GM19468 (cell line): ENCODE measurements around the gene SLC48A1.
A peak's percentile ranks its signal among the peaks of the same experiment; 100 is the strongest.

Source experiments
- ATAC-seq: cut with Tn5 transposase; IDR thresholded peaks from one replicate; pipeline ENCODE4 v1.9.1; 2021; ENCODE audit warnings: mild to moderate bottlenecking, moderate library complexity, moderate number of reproducible peaks; ENCODE audit not compliant: unreplicated experiment; ENCODE audit errors: extremely low read depth

SLC48A1 gene

DNA sequence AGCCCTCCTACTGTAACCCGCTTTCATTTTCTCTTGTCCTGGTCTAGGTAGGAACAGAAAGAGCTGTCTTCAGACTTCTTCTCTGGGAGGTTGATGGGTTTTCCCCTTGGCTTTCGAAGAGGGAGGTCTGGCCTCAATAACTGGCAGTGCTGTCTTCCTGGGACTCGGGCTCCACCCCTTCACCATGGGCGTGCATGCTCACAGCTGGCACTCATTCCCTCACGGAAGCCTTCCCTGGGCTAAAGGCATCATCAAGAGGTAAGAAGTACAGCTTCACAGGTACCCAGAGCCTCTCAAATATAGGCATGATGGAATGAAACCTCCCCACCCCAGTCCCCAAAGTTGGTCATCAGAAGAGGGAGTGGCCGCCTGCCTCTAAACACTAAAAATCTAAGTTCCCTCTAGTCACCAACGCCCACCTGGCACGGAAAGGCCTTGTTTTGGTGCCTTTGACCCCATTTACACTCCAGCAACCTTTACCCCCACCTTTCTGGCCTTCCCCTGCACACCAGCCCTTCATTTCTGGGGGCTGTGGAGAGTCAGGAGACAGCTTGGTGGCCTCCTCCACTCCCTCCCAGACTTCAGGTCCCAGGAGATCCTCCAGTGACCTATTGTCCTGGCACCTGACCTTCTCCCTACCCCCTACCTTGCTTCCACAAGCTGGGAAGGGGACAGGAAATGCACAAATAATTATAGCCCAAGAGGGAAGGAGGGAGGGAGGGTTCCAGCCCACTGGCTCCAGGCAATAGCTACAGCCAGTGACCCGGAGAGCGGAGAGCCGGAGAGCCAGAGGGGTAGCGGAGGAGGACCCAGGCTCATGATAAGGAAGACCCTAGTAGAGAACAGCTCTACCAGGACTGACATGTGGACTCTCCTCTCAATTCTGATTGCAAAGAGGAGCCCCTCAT, 17.1 kb upstream of the SLC48A1 start:
- ATAC-seq = peak; percentile 32

DNA sequence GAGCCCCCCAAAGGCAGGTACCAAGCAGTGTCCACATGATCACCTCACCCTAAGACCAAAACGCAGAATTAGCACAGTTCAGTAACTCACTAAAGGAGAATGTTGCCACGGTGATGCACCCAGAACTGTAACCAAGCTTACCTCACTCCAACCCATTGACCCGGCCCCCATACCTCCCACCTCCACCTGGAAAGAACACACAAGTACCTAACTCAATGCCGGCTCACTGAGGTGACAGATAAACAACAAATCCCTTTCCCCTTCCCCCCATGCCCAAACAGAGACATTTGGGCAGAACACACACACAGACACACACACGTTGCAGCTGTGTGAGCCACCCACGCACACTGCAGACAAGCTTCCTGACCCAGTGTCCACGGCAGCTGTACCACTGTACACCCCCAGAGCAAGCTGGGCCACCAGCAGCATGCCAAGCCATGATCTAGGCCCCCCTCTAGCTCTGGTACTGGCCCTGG, 15.6 kb upstream of the SLC48A1 start:
- ATAC-seq = no peak

DNA sequence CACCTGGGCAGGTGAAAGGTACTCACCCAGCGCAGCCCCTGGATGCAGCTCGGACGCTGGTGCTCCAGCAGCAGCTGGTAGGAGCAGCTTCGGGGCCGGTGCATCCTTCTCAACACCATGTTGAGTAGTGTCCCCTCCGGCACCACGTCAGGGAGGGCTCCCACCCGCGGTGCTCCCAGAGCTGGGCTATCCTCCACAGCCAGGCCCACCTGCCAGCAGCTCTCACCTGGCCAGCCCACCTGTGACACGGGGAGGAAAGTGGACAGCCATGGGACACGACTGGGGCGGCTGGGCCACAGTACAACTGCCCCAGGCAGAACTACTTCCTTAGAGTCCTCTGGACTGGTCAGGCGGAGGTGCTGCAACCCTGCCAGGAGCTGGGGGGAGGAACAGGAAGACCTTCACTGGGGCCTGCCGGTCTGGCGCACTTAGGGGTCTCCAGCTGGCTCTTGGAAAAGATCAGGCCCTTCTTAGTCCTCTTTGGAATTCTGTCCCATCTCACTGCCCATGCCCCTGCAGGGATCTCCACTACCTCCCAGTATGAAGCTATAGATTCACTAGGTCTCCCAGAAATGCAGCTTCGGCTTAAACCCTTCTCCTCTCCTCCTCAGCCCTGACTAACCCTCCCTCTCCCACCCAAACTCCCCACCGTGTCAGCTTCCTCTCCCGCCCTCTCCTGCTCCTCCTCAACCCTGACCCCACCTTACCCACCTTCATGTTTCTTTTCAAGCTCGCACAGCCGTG, 15.0 kb upstream of the SLC48A1 start:
- no peak for ATAC-seq

GRCh38 chr12:47758584-47758833, 14.5 kb upstream of the SLC48A1 start:
- ATAC-seq = no peak

DNA sequence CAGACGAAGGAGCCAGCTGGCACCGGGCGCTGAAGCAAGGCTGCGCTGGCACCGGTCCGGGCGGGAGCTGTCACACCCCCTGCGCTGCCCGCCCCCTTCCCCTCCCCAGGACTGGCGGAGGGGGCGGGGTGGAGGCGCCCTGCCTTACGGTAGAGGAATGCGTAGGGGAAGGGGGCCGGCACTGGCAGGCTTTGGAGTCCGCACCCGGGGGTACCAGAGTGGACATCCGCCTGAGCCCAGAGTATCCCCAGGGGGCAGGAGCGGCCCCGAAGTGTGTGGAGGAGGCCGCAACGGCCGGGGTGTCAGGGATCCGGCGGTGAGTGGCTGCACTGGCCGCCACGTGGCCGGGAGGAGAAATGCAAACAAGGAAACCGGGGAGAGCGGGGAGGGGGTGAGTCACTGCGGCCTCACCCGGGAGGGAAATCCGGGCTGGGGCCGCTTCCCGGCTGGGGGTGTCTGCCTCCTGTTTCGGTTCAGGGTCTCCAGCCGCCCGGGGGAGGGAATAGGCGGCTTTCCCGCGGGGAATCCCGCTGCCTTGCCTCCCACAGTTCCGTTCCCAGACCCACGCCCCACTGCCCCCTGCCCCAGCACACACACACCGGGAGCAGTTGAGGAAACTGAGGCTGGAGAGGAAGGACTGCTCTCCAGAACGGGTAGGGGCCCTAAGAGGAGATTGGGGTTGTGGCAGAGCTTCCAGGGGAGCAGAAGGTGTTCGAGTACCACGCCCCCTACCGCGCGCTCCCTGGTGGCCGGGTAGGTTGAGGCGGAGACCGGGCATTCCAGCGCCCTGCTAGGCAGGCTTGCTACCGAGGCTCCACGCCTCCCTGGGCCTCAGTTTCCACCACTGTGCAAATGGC, 14.0 kb upstream of the SLC48A1 start, which contains the start of gene RAPGEF3:
Gene RAPGEF3, minus strand, starts transcription at position 47 of the 857 bp plus-strand sequence. CDS start 324 bp downstream, outside the sequence.
- ATAC-seq = peak; percentile 21

GRCh38 chr12:47762850-47763465, 10.1 kb upstream of the SLC48A1 start:
- no peak for ATAC-seq

DNA sequence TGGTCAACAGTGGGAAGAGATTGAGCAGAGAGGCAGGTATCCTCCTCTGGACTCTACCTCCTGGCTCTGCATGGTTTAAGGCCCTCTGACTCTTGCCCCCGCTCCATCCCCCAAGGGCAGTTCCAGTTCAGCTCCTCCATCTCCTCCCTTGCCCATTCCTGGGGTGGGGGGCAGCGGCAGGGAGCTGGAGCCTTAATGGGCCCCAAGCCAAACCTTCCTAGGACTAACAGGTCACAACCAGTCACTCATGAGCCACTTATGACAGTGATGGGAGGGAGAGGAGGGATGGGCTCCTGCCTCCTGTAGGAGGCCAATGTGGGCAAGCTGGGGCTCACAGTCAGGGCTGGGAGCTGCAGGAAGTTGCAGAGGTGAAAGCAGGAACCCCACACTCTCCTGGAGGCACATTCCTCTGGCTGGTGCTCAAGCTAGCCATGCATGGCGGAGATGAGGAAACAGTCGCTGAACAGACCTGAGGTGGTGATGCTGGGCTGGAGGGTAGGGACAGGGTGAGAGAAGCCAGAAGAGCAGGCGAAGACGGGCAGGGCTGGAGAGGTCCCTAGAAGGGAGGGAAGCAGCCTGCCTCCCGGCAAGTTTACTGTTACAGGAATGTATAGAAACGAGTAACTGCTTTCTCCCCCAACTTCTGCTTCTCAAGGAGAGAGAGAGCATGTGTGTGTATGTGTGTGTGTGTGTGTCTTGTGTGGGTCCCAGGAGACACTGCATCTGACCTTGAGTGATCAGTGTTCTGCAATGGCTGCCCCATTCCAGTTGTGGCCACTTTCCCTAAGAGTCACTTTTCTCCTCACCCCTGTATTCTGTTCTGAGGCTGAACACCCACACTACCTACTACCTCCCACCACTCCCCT, 9.3 kb upstream of the SLC48A1 start:
- ATAC-seq = no peak

- ATAC-seq = no peak
Observed at GRCh38 chr12:47766502-47767215, 6.4 kb upstream of the SLC48A1 start.

GRCh38 chr12:47767216-47767724, 5.8 kb upstream of the SLC48A1 start:
- ATAC-seq = no peak

- ATAC-seq = no peak
Observed at GRCh38 chr12:47768323-47768811, 4.7 kb upstream of the SLC48A1 start.

DNA sequence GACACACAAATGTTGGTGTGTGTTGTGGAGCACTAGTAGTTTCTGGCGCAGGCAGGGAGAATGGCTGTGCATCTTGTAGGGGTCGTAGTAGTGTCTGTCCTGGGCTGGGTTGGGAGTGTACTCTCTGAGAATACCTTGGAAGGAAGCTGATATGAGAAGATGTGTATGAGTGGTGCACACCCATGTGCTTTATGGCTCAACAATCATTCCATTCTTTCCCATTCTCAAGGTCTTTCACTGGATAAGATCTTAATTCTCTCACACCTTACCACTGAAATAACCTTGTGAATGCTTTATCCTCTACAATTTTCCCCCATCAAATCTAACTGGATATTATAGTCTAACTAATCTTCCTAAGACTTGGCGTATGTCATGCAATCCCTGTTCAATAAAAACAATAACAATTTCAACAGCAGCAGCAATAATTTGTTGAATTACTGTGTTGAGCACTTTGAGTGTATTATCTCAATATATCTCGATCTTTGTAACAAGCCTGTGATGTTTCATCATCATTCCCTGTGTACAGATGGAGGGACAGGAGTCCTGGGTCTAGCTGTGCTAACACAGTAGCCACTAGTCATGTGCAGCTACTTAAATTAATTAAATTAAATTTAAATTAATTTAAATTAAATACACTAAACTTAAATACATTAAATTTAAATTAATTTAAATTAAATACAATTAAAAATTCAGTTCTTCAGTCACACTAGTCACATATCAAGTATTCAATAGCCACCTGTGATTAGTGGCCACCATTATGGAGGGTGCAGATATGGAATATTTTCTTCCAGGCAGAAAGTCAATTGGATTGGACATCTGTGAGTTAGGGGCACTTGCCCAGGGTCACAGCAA, 3.6 kb upstream of the SLC48A1 start:
- no peak for ATAC-seq

DNA sequence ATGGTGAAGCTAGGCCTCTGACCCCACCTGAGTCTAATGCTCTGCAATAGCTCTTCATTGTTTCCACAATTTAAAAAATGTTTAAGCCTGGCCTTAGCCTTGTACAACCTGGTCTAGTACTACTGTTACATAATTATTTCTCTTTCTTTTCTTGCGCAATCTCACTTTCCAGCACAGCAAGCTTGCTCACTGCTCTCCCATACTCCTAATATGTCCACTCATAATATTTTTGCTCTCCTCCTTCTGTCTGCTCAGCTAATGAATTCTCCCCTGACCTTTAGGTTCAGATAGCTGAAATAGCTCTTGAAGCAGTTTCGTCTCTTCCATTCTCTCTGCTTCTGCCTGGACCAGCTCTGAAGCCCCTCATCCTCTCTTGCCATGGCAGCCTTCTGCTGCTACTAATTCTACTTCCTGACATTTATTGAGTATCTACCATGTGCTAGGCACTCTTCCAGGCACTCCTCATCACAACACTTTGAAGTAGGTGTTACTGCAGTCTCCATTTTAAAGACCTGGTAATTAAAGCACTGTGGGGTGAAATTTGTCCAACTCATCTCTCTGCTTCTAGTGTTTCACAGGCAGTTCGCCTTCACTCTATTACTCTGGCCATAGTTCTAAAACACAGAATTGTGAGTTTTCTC, 2.8 kb upstream of the SLC48A1 start:
- no peak for ATAC-seq

GRCh38 chr12:47771304-47771703, 1.7 kb upstream of the SLC48A1 start:
- ATAC-seq = no peak

DNA sequence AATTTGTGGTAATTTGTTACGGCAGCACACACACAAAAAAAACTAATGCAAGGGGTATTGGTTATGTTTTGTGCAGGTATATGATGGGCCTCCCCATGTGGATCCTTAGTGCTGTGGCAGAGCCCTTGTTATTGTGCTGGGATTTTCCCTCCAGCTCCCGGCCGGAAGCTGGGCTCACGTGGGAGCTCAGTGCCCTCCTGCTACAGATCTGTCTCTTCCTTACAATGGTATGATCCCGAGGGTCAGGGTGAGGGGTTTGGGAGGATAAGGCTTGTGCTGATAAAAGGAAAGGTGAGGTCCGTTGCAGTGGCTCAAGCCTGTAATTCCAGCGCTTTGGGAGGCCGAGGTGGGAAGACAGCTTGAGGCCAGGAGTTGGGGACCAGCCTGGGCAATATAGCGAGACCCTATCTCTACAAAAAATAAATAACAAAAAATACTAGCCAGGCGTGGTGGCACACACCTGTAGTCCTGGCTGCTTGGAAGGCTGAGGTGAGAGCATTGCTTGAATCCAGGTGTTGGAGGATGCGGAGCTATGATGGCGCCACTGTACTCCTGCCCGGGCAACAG, 861 bp upstream of the SLC48A1 start:
- no peak for ATAC-seq

- ATAC-seq = no peak
Observed at GRCh38 chr12:47772738-47773061, 338 bp upstream of the SLC48A1 start.

DNA sequence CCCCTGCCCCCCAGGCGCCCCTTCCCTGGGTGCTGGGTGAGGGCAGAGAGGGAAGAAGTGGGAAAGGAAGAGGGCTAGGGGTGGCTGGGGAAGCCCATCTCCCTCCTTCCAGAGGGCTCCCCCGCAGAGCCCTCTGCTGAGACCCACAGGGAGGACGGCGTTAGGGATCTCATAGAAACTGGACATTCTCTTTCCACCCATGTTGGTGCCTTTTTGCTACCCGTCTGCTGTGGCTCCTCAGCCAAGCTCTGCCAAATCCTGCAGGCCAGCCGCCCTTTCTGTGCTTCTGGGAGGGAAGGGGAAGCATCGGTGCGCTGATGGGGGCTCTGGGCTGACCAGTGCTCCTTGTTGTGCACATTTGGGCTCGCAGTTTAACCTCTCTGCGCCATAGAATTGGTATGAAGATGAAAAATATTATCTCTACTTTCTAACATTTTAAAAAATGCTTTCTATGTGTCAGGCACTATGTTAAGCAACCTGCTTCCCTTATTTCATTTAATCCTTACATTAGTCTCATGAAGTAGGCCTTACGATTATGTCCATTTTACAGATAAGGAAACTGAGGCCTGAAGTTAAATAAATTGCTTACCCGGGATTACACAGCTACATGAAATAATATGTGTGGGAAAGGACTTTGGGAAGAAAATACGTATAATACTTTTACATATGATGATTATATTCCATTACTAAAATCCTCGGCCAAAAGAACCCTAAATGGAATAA, 981 bp downstream of the SLC48A1 start:
- no peak for ATAC-seq
